ENCODE results near the gene DMRT2.

DMRT2 gene

GRCh38 chr9:1050125-1050895 lies at the start of gene DMRT2:
DMRT2 (plus strand) TSS chr9:1050357; CDS start chr9:1051614, 1,257 bp downstream.
- peak in 55 of 56 donors; percentile 14 to 95 (median 82) for DNase-seq

GRCh38 chr9:1001838-1002237 lies 48.3 kb upstream of the DMRT2 start:
- DNase-seq = no peak

DNA sequence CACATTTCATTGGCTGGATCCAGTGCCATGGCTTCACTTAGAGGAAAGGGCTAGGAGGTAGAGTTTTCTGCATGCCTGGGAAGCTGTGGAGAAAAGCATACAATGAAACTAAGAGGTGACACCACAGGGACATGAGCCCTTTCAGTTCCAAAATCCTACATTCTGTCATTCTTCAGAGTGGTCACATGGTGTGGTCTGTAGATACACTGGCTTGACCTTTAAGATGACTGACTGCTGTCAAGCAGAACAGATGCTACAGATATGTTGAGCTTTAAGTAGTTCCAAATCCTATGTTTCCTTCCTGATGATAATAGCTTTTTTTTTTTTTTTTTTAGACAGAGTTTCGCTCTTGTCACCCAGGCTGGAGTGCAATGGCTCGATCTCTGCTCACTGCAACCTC lies 47.5 kb upstream of the DMRT2 start:
- DNase-seq = no peak

DNA sequence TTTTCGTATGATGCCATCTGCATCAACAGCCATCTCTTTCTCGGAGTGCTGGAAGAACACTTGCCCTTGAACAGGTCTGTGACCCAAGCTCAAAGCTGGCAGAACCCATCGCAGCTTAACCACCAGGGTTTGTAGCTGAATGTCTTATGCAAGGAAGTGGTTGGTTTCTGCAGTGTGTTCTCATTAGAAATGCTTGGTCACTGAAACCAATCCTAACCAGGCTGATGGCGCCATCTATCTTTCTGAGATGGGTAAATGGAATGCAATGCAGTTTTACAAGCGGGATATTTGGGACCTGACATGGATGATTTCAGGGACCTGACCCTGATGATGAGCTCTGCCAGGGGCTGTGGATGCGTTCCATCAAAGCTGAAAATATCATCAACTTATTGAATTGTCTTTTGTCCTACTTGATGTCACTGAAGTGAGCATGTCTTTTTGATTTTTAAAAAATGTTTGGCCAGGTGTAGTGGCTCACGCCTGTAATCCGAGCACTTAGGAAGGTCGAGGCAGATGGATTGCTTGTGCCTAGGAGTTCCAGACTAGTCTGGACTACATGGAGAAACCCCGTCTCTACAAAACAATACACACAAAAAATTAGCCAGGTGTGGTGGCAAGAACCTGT lies 45.0 kb upstream of the DMRT2 start:
- DNase-seq = peak in 17 of 56 donors; percentile 1 to 27 (median 5)

DNA sequence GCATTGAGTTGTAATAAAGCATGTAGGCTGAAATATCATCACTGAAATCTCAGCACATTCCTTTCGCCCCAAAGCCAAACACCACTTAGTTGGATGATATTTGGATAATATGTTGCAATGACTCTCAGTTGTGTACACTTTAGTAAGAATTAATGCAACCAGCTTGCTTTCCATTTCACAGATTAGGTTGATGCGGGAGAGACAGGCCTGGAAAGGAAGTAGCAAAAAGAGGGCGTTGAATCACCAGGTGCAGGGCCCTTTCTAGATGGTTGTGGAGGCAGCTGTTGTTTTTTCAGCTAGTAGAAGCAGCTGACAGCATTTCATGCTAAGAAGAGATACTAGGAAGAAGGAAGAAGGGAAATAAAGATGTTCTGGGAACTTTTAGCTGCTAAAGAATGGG lies 42.8 kb upstream of the DMRT2 start:
- DNase-seq = no peak

DNA sequence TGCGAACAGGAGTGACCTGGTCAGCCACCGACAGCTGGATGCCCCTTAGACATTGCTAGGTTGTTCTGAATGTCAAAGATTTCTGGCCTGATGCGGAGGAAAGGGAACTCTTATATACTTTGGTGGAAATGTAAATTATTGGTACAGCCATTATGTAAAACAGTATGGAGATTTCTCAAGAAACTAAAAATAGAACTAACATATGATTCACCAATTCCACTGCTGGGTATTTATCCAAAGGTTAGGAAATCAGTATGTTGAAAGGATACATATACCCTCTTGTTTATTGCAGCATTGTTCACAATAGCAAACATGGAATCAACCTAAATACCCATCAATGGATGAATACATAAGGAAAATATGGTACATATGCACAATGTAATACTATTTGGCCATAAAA lies 41.9 kb upstream of the DMRT2 start:
- DNase-seq = no peak

DNA sequence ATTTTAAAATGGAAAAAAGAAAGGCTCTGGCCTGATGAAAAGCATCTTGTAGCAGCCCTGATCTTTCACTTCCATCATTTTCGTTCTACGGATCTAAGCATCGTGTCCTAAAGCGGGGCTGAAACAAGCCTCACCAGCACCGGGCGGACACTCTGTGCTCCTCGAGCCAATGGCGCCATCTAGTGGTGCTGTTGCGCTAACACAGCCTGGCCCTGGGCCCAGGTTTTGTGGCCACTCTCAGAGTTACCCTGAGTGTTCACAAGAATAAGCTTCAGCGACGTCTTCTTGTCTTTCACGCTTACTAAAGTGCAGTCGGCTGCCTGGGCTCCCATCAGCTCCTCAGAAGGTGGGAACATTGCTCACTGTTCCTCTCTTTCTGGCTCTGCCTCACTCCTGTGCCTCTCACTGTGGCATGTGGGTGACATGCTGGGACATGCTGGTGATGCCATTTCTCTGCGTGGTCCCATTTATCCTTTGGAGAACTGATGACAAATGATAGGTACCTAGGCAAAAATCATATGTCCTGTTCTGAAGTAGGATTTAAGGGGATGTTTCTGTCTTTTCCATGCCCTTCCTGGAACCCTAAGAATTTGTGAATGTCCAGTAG lies 41.0 kb upstream of the DMRT2 start:
- DNase-seq = peak in 52 of 56 donors; percentile 5 to 90 (median 57)

DNA sequence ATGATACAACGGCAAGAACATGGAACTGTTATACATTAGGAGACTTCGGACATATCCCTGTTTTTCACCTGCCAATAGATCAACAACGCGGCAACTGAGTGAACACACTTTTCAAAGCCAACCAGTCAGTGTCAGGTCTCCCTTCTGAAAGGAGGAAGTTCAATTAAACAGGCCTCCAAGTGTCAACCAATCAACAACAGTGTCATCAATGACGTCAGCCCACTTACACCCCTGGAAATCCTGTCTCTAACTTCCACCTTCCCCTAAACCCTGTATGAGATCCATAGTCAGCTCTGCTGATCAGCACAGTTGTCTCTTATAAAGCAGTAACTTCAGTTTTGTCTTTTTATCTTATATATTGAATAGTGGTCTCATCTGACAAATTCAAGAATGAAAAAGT lies 37.1 kb upstream of the DMRT2 start:
- DNase-seq = no peak

DNA sequence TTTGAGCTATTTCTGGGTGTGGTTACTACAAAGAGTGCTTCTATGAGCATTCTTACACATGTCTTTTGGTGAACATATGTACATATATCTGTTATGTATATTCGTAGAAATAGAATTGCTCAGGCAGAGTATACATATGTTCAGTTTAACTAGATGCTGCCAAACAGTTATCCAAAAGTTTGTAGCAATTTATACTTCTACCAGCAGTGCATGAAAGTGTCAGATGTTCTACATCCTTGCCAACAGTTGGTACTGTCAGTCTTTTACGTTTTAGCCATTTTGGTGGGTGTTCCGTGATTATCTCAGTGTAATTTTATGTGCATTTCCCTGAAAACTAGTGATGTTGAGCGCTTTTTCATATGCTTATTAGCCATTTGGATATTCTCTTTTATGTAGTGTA lies 35.9 kb upstream of the DMRT2 start:
- no peak for DNase-seq

GRCh38 chr9:1014640-1015039 lies 35.5 kb upstream of the DMRT2 start:
- DNase-seq = no peak

GRCh38 chr9:1018121-1018520 lies 32.0 kb upstream of the DMRT2 start:
- no peak for DNase-seq

DNA sequence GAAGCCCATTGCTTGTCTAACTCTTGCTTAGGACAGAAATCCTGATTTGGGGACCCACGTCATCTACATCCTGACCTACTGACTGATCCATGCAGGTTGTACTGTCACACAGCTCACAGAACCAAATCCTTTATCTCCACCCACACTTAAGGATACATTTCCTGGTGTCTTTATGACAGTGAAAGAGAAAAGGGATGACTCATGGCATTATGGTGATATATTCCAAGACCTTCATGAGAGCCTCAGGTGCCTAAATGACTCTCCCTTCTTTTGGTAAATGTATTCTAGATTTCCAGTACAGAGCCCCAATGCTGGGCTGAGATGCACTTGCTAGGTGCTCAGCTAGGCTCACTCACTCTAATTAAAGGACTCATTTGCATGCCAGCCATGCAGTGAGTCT lies 26.0 kb upstream of the DMRT2 start:
- DNase-seq = no peak

DNA sequence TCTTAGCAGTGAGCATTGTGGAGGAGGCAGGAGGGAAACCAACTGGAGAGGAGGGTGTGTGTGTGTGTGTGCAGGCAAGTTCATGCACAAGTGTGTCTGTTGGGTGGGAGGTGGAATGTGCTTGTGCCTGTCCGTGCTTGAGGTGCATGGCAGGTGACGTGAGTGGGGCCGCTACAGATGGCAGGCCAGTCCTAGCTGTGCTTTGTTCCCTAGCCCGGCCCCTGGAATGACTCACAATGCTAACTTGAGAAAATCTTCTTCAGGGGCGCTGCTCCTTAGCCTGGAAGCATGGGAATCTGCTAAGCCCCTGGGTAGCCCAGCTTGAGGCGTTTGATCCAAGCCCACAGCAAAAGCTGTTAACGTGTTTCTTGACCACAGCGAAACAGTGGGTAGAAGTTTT lies 25.0 kb upstream of the DMRT2 start:
- no peak for DNase-seq

- DNase-seq = no peak
These were observed 23.9 kb upstream of the DMRT2 start for GRCh38 chr9:1026219-1026618.

- no peak for DNase-seq
These were observed 21.5 kb upstream of the DMRT2 start for GRCh38 chr9:1028501-1029190.

DNA sequence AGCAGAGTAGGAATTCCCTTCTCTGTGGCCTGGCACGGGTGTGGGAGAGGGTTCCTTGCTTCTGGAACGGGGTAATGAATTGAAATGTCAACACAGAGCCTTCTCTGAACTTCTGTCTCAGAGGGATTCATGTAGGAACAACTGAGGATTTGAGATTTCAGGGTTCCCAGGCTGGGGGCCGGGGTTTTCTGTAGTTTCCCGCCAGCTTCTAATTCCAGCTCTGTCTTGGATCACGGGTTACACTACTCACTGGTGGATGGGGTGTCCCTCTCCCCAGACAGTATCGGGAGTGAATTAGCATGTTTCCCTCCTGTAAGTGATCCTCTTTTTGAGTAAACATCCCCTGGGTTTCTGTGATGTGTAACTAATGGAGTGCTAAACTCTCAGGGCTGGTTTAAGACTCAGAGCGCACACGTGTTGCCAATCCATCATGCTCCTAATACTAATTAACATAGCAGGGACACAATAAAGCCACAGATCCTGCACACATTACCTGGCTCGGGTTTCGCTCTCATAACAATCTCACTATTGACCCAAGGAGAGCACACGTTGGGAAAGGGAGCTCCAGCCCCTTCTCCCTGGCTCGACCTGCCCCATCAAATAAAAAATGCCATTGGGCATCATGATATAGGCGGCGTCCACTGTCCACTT lies 18.1 kb upstream of the DMRT2 start:
- DNase-seq = no peak

DNA sequence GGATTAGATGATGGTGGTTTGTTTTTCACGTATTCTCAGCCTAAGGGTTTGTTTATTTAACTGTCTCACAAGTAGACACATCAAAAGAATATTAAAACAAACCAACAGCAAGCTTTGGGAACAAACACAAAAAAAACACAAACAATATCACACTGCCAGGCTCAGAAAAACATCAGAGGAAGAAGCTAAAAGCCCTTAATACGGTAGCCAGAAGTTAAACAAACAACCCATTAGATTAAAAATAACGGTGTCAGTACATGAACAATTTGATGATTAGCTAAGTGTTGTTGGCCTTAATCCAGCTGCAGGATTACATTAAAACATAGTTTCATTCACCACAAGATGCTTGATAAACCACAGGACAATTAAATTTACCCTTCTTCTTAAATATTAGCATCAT lies 15.9 kb upstream of the DMRT2 start:
- DNase-seq = no peak

DNA sequence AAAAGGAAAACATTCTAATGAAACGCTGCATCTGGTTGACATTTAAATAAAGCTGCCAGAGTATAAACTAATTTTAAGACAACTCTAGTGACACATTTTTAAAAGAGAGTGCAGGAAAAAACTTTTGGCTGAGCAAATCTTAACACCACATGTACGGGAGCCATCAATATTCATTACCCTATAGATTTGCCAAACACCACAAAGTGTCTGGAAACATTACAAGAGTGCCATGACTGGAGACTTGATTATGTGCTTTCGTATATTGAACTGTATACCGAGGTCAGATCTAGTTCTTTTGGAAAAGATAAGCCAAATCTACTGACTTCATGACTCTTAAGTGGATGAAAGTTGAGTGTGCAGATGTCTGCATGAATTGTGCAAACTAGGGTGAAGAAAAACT lies 10.6 kb upstream of the DMRT2 start:
- DNase-seq = no peak

- DNase-seq = peak in 7 of 56 donors; percentile 16 to 52 (median 22)
These were observed 7.7 kb upstream of the DMRT2 start for GRCh38 chr9:1042466-1042865.

- DNase-seq = no peak
These were observed 5.5 kb upstream of the DMRT2 start for GRCh38 chr9:1044643-1045042.

Data from nucleus accumbens (tissue), 56 donors.